ENCODE results near the gene MAGI3. TPM values are rescaled to one million over a fixed set of nuclear protein-coding genes. Genes with fewer than 3 reads are reported as not detected.
"Not testable (repeated sequence)": the region's sequence is repeated elsewhere in the genome, so short reads cannot be mapped to it uniquely, and the experiment has no call there.

MAGI3 gene
- polyA plus RNA-seq, 10 donors, result 9.9 to 16.9 (median 13.3) TPM

DNA sequence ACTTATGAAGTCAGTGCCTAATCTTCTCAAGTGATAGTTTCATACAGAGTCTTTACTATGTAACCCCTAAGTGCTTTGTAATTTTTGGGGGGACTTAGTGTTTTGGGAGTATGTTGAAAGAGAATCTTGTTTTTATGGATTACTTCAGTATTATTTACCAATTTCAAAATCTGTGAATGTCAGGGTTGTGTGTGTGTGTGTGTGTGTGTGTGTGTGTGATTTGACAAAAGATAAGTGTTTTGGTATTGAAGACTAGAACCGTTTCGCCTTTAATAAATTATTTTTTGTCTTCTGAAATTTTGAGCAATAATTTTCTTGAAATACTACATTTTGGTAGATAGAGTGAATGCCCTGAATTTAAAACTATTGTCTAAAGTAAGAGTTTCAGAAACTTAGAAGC is 5.8 kb downstream of the MAGI3 start:
- no peak for DNase-seq

DNA sequence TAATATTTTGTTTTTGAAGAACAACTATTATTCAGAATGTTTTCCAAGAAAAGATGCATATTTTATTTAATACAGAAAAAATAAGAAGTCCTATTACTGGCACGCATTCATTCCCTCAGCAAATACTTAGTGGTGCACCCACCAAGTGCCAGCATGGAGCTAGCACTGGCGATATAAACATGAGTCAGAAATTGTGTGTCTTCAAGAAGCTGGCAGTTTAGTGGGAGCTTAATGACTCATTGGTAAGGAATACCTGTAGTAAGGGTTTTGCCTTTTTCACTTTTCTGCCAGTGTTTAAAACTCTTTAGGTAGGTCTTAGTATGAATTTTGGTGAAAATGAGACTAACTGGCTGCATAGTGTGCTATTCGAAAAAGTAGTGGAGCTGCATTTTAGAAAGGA is 6.3 kb downstream of the MAGI3 start:
- DNase-seq, result no peak

DNA sequence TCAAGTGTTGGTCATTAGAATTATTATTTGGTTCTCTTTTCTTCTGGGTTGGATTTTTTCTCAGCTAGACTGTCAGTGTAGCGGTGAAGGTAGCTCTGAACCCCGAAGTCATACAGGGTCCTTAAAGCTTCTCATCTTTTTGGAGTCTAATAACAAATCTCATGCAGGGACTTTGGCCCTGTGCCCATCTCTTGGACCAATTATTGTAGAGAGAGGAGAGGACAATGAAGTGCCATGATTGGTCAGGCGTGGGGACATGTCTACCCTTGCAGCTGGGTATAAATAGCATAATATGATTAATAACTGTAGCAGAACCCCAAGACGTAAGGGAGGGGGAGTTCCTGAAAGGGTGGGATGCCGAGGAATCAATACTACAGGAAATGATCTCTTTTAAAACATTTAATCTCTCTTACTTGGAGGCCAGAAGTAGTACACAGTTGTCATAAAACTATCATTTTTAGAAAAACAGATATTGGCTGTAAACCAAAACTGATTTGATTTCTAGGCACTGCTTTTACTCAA is 8.8 kb downstream of the MAGI3 start:
- DNase-seq, result no peak

DNA sequence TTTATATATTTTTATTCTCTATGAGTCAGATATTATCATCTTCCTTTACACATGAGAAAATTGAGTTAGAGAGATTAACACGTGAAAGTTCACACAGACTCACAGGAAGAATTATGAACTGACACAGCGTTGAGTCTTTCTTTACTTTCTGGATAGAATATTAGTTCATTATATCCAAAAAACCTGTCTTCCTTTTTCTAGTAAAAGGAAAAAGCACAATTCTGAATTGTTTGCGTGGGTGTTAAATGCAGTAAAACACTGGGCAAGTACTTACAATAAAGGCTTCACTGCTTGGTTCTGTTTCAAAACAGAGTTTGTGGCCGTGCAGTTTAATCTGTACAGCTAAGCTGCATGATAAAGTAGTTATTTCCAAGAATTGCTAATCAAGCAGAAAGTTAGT is 10.8 kb downstream of the MAGI3 start:
- no peak for DNase-seq

DNA sequence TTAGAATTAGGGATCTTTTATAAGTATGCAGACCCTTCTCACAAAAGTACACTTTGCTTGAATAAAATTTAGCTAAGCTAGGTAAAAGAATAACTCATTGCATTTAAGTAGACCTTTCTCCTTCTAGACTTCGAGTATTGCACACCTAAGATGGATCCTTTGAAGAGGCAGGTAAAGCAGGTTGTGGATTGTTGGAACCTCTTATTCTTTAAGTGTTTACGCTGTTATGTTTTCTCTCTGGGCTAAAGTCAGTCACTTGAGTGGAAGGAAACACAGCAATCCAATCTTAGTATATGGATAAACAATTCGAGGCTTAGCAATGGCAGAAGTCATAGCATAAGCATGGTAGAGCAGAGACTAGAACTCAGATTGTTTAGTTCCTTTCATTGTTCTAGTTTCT is 11.4 kb downstream of the MAGI3 start:
- DNase-seq, result no peak

DNA sequence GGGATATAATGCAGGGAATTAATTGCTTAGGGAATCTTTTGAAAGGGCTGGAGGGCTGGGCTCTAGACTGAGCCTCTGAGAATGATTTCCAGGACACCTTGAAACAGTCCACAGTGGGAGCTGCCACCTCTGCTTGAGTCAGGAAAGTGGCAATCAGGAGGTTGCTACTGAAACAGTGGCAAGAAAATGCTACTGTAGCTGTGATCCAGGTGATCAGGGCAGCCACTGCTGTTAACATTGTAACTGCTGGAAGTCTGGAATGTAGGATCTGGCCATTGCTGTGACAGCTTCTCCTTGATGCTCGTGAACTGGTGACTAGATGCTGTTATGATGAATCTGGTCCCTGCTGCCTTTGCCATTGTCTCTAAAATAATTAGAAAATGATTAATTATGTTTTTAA is 12.8 kb downstream of the MAGI3 start:
- DNase-seq, result no peak

DNA sequence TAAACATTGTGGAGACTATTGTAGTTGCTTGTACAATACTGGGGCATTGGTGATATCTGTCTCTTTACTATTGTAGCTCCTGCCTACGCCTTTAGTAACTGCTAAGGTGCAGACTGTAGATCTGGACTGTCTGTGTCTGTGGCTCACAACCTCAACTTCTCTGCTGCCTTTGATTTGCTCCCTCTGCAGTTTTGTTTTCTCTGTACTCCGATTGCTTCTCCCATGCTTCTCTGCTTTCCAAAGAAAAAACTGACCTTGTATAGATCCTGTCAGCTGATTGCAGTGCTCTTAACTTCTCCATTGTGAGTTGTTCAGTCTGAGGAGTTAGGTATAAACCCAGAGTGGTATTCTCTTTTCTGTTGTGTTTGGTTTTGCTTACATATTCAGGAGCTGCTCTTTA is 15.3 kb downstream of the MAGI3 start:
- no peak for DNase-seq

DNA sequence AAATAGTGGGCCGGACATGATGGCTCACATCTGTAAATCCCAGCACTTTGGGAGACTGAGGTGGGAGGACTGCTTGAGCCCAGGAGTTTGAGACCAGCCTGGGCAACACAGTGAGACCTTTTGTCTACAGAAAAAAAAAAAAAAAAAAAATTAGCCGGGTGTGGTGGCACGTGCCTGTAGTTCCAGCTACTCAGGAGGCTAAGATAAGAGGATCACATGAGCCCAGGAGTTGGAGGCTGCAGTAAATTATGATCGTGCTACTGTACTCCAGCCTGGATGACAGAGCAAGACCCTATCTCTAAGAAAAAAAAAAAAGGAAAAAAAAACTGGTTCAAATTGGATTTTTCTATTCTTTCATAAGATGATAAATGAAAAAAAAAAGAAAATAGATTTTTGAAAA is 15.8 kb downstream of the MAGI3 start:
- DNase-seq, result not testable (repeated sequence)

DNA sequence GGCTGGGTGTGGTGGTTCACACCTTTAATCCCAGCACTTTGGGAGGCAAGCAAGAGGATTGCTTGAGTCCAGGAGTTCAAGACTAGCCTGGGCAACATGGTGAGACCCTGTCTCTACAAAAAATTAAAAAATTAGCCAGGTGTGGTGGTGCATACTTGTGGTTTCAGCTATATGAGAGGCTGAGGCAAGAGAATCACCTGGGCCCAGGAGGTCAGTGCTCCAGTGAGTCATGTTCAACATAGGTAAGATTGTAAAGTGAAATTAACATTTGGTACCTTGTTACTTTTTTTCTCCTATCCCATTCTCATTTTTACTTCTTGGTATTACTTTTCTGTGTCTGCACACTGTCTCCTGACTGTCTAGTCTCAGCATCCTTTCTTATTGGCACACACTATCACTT is 19.0 kb downstream of the MAGI3 start:
- DNase-seq, result no peak

DNA sequence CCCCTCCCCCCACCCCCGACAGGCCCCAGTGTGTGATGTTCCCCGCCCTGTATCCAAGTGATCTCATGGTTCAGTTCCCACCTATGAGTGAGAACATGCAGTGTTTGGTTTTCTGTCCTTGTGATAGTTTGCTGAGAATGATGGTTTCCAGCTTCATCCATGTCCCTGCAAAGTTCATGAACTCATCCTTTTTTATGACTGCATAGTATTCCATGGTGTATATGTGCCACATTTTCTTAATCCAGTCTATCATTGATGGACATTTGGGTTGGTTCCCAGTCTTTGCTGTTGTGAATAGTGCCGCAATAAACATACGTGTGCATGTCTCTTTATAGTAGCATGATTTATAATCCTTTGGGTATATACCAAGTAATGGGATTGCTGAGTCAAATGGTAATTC is 21.7 kb downstream of the MAGI3 start:
- DNase-seq, result not testable (repeated sequence)

DNA sequence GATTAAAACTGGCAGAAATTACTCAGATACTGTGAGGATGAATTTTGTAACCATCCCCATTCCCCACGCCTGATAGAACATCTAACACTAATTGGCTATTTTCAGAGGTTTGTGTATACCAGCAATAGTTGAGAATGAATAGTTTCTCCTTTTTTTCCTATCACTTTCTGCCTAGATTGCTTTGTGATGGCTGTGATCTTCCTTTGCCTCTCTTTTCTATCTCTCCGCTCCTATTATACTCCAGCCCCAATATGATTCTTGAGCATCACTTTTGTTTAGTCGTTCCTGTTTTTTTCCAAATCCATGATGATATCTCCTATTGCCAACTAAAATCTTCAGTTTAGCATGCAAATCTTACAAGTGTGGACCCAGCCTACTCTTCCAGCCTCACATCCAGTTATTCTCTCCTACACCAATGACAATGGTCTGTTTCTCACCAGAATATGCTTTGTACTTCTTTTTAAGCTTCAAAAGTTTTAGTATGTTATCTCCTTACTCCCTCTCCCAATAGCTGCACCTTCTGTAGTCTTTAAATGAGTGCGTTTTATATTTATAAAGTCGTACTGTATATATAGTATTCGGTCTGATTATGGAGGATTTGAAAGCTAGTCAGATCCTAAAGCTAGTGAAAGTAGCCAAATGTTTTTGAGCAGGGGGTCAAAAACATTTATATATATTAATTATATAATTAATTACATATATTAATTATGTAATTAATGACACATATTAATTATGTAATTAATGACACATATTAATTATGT is 25.2 kb downstream of the MAGI3 start:
- DNase-seq, result peak in 2 of 3 donors; percentile 27 to 75

DNA sequence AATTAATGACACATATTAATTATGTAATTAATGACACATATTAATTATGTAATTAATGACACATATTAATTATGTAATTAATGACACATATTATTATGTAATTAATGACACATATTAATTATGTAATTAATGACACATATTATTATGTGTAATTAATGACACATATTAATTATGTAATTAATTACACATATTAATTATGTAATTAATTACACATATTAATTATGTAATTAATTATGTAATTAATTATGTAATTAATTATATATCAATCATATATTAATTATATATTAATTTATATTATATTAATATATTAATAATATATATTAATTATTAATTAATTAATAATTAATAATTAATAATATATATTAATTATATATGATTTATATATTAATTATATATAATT is 25.8 kb downstream of the MAGI3 start:
- not testable (repeated sequence) for DNase-seq

DNA sequence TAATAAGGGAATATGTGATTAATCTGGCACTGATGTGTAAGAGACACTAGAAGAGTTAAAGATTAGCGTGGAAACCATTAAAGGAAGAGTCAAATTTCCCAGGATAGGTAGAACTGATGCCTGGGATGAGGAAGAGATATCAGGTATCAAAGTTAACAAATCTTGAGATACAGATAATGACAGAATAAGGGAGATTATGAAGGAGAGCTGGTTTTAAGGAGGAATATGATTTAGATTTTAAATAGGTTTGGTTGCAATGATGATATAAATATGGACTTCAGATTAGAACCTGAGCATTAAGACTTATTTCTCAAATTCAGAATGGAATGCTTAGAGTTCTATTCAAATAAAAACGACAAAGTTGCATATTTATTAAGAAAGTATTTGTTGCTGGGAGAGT is 26.2 kb downstream of the MAGI3 start:
- DNase-seq, result peak in 2 of 3 donors; percentile 25 to 62

DNA sequence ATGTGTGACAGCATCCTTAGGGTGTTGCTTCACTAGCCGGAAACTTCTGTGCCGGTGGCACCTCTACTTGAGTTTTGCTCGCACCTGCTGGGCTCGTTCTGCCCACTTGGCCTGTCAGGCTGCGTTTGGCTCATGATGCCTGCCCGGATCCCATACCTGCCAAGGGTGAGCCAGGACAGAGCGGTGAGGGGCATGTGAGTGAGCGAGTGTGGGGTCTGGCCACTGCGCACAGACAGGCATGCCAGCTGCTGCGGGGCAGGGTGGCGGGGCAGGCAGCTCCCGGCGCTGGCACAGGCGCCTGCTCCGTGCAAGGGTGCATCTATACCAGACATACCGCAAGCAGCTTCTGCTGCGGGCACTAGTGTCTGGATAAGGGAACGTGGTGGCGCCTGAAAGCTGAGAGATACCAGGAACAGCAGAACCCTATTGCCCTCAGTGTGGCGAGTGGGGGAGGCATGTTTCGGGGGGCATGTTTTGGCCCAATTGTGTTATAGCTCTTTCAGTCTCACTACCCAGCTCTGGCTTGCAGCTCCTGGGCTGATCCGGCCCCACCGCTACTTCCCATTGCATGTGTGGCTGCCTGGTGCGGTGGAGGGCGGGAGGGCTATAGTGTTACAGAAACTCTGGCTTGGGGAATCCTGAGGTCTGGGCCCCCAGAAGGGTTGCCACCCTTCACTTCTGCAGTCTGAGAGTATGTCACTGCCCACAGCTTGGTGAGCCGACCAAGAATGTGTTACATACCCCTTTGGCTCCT is 32.2 kb downstream of the MAGI3 start:
- DNase-seq, result no peak

DNA sequence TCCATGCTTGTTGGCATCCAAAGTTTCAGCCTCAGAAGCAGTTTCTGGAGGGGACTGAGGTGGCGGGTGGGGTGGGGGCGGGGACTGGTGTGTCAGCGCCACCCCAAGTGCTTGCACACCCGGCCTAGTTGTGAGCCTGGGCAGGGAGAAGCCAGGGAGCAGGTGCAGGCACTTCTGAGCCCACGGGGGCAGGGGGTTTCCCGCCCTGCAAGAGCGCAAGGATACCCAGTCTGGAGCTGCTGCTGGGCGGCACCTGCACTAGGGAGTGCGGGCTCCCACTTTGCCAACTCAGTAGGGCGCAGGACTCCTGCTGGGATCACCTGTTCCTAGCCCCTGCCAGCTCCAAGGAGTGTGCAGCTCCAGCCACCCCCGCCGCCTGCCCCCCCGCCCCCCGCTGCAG is 33.5 kb downstream of the MAGI3 start:
- no peak for DNase-seq

DNA sequence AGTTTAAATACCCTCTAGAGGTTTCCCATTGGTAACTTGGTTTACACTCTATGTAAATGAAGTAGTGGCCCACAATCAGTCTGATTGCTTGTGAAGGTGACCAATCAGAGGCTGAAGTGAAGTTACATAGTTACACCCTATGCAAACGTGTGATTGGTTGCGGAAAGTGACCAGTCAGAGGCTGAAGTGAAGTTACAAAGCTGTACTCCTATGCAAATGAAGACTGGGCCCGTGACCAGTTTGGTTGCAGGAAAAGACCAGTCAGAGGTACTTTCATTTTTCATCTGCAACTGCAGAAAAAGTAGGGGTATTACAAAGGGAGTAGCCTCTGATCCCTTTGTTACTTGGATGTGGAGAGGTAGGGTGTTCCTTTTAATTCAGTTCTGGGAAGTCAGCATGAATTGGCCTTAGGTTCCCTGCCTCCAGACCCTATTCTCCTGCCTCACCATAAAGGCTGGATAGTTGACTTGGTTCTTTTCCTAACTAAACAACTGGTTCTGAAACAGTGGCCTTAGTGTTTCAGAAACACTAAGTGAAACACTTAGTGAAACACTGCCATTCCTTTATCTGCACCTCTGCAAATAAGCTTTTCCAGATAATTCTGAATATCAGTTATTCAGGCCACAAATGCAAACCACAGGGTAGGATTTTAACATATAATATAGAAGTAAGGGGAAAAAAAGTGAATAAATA is 39.3 kb downstream of the MAGI3 start:
- no peak for DNase-seq

DNA sequence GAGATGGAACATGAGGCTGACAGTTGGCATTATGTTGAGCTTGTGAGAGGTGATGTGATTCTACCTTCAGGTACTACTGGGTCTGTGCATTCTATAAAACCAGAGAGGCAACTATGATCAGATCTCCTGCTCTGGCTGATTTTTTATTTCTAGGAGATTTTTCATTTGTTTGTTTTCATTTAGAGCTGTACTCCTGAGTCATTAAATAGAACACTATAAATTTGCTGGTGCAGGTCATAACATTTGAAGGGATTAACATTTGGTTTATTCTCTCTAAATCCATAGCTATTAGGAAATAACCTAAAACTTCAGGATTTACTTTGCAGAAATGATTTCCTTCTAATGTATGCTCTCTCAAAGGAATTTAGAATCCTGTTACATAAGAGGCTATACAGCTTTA is 42.9 kb downstream of the MAGI3 start:
- DNase-seq, result no peak

DNA sequence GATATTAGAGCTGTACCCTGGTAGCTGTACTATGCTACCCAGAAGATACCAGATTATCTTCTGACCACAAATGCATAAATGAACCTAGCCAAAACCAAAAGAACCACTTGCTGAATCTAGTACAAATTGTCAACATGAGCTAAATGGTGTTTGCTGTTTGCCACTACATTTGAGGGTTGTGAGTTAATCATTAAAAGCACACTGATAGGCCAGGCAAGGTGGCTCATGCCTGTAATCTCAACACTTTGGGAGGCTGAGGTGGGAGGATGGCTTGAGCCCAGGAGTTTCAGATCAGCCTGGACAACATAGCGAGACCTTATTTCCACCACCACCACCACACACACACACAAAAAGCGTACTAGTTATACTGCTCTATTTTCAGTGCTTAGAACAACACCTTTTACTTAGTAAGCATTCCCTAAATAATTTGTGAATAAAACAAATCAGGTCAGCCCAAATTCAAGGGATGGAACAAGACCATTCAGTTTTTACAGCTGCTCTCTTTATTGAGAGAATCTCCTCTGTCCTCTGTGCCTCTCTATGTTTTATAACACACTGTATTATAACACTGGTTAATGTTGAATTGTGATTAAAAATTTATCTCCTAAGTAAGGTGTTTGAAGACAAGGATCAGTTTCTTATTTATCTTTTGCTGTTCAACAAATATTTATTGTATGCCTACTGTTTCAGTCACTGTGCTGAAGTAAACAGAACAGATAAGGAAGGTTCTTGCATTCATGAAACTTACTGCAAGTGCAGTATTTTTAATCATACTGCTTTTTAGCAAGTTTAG is 44.0 kb downstream of the MAGI3 start:
- DNase-seq, result no peak

DNA sequence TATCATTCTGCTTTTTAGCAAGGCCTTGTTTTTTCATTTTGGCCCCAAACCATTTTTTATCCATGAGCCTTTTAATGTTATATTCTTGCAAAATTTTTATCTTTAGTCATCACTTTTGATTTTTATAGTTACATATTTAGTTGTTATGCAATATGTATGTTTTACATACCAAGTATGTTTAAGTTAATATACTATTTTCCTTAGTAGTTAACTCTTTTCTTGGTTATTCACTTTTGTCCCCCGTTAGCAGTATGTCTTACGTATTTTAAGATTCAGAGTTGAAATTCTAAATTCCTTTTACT is 44.5 kb downstream of the MAGI3 start:
- DNase-seq, result no peak

DNA sequence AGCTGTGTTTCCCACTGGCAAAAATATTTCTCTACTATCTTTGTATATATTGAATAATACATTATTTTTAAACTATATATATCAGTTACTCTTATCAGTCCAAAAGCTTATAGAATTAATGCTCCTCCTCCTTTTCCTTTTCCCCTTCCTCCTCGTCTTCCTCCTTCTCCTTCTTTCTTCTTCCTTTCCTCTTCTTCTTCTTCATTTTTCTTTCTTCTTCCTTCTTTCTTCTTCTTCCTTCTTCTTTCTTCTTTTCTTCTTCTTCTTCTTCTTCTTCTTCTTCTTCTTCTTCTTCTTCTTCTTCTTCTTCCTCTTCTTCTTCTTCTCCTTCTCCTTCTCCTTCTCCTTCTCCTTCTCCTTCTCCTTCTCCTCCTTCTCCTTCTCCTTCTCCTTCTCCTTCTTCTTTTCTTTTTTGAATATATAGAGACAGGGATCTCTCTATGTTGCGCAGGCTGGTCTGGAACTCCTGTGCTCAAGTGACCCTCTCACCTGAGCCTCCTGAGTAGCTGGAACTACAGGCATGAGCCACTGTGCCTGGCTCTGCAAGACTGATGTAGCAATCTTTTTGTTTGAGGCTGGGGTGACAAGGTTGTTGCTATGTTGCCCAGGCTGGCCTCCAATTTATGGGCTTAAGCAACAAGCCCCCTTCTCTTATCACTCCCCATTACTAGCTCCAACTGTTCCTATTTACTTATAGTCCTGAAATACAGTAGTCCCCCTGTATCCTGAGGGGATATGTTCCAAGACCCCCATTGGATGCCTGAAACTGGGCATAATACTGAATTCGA is 47.4 kb downstream of the MAGI3 start:
- no peak for DNase-seq

Data from muscle of back (tissue), 11 donors.